Activated CD4-positive, CD25-positive, alpha-beta regulatory T cell treated with anti-CD3 and anti-CD28 coated beads, Interleukin-2, amount 50 U/mL, for 24 hours (primary cell): ENCODE measurements around the gene ITSN2.
A peak's percentile ranks its signal among the peaks of the same experiment; 100 is the strongest.
"Not testable (repeated sequence)": the region's sequence is repeated elsewhere in the genome, so short reads cannot be mapped to it uniquely, and the experiment has no call there.

Experiments used
- ATAC-seq, 2 donors: fragments of 150-1000 bp; cut with Tn5 transposase; one replicate each; pipeline ENCODE4 v1.10.0; 2021; ENCODE audit warnings: mild to moderate bottlenecking in 1 of 2, moderate library complexity in 1 of 2

The ITSN2 gene

GRCh38 chr2:24362253-24362652 is 1.9 kb upstream of the ITSN2 start:
- ATAC-seq = no peak

- ATAC-seq = no peak
These were observed 611 bp upstream of the ITSN2 start for GRCh38 chr2:24360963-24361330.

GRCh38 chr2:24359129-24360049 is 947 bp downstream of the ITSN2 start:
- peak in 1 of 2 donors; percentile 14 for ATAC-seq

- ATAC-seq = not testable (repeated sequence)
These were observed 2.6 kb downstream of the ITSN2 start for GRCh38 chr2:24357767-24358166.

- ATAC-seq = not testable (repeated sequence)
These were observed 3.2 kb downstream of the ITSN2 start for GRCh38 chr2:24357115-24357514.

GRCh38 chr2:24354957-24355356 is 5.4 kb downstream of the ITSN2 start:
- ATAC-seq = no peak

- ATAC-seq = no peak
These were observed 5.9 kb downstream of the ITSN2 start for GRCh38 chr2:24354395-24354794.

- ATAC-seq = no peak
These were observed 6.4 kb downstream of the ITSN2 start for GRCh38 chr2:24353973-24354372.

GRCh38 chr2:24353364-24353763 is 7.0 kb downstream of the ITSN2 start:
- ATAC-seq = no peak

GRCh38 chr2:24352664-24353063 is 7.7 kb downstream of the ITSN2 start:
- ATAC-seq = no peak

- ATAC-seq = no peak
These were observed 8.4 kb downstream of the ITSN2 start for GRCh38 chr2:24351981-24352380.

GRCh38 chr2:24351627-24351938 is 8.8 kb downstream of the ITSN2 start:
- no peak for ATAC-seq

- ATAC-seq = no peak
These were observed 9.3 kb downstream of the ITSN2 start for GRCh38 chr2:24350826-24351626.

GRCh38 chr2:24349097-24349496 is 11.2 kb downstream of the ITSN2 start:
- no peak for ATAC-seq

- ATAC-seq = no peak
These were observed 14.4 kb downstream of the ITSN2 start for GRCh38 chr2:24345937-24346336.

- peak in 1 of 2 donors; percentile 56 for ATAC-seq
These were observed 17.0 kb downstream of the ITSN2 start for GRCh38 chr2:24343225-24343882.

- ATAC-seq = peak; percentile 35 to 53
These were observed 18.0 kb downstream of the ITSN2 start for GRCh38 chr2:24342110-24342910.

GRCh38 chr2:24339856-24340262 is 20.5 kb downstream of the ITSN2 start:
- ATAC-seq = no peak

GRCh38 chr2:24339098-24339497 is 21.2 kb downstream of the ITSN2 start:
- not testable (repeated sequence) for ATAC-seq

GRCh38 chr2:24337890-24338289 is 22.4 kb downstream of the ITSN2 start:
- no peak for ATAC-seq

GRCh38 chr2:24336811-24337210 is 23.5 kb downstream of the ITSN2 start:
- ATAC-seq = no peak

GRCh38 chr2:24334245-24334633 is 26.1 kb downstream of the ITSN2 start:
- no peak for ATAC-seq
